ENCODE measurements around the gene OTUD3. TPM values are rescaled to one million over a fixed set of nuclear protein-coding genes. Genes with fewer than 3 reads are reported as not detected.

OTUD3 gene
- total and polyA plus RNA-seq, 9 of the 15 experiments (the other 6 are each of a cell fraction or from before 2014, with no cell fraction given), result 2.0 to 16.6 (median 11.0) TPM

DNA sequence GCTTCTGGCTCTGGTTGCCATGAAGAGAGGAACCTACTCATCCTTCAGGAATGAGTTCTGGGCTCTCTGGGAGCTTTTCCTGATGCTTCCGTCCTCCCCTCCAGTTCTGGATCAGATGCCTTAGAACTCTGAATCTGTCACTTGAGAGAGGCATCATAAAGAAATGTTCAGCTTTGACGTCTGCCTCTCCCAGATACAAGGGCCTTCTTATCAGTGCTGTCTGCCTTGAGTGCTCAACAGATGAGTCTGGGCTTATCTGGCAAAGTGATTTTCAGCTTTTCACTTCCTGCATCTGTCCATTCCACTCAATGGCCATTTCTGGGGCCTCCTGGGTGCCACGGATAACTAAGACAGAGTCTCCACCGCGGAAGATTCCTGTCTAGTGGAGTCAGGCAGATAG lies 12.3 kb upstream of the OTUD3 start (continued):
- TF ChIP-seq, protein P1, sequence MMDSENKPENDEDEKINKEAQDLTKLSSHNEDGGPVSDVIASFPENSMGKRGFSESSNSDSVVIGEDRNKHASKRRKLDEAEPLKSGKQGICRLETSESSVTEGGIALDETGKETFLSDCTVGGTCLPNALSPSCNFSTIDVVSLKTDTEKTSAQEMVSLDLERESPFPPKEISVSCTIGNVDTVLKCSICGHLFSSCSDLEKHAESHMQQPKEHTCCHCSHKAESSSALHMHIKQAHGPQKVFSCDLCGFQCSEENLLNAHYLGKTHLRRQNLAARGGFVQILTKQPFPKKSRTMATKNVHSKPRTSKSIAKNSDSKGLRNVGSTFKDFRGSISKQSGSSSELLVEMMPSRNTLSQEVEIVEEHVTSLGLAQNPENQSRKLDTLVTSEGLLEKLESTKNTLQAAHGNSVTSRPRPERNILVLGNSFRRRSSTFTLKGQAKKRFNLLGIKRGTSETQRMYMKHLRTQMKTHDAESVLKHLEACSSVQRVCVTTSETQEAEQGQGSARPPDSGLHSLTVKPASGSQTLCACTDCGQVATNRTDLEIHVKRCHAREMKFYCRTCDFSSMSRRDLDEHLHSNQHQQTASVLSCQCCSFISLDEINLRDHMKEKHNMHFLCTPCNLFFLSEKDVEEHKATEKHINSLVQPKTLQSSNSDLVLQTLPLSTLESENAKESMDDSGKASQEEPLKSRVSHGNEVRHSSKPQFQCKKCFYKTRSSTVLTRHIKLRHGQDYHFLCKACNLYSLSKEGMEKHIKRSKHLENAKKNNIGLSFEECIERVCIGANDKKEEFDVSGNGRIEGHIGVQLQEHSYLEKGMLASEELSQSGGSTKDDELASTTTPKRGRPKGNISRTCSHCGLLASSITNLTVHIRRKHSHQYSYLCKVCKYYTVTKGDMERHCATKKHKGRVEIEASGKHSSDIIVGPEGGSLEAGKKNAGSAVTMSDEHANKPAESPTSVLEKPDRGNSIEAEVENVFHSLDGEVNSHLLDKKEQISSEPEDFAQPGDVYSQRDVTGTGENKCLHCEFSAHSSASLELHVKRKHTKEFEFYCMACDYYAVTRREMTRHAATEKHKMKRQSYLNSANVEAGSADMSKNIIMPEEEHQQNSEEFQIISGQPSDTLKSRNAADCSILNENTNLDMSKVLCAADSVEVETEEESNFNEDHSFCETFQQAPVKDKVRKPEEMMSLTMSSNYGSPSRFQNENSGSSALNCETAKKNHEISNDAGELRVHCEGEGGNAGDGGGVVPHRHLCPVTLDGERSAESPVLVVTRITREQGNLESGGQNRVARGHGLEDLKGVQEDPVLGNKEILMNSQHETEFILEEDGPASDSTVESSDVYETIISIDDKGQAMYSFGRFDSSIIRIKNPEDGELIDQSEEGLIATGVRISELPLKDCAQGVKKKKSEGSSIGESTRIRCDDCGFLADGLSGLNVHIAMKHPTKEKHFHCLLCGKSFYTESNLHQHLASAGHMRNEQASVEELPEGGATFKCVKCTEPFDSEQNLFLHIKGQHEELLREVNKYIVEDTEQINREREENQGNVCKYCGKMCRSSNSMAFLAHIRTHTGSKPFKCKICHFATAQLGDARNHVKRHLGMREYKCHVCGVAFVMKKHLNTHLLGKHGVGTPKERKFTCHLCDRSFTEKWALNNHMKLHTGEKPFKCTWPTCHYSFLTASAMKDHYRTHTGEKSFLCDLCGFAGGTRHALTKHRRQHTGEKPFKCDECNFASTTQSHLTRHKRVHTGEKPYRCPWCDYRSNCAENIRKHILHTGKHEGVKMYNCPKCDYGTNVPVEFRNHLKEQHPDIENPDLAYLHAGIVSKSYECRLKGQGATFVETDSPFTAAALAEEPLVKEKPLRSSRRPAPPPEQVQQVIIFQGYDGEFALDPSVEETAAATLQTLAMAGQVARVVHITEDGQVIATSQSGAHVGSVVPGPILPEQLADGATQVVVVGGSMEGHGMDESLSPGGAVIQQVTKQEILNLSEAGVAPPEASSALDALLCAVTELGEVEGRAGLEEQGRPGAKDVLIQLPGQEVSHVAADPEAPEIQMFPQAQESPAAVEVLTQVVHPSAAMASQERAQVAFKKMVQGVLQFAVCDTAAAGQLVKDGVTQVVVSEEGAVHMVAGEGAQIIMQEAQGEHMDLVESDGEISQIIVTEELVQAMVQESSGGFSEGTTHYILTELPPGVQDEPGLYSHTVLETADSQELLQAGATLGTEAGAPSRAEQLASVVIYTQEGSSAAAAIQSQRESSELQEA (IDR thresholded peaks at IDR 0.05; ENCODE audit: low read depth), result no peak
- TF ChIP-seq ZNF124 (CRISPR knock-in tag; IDR thresholded peaks at IDR 0.05), result no peak
- TF ChIP-seq SMAD1 (IDR thresholded peaks at IDR 0.05; ENCODE audit: low read depth, low read length, partially characterized antibody), result peak; percentile 88
- TF ChIP-seq SMARCA5 (IDR thresholded peaks at IDR 0.05), result no peak
- TF ChIP-seq, protein P2, sequence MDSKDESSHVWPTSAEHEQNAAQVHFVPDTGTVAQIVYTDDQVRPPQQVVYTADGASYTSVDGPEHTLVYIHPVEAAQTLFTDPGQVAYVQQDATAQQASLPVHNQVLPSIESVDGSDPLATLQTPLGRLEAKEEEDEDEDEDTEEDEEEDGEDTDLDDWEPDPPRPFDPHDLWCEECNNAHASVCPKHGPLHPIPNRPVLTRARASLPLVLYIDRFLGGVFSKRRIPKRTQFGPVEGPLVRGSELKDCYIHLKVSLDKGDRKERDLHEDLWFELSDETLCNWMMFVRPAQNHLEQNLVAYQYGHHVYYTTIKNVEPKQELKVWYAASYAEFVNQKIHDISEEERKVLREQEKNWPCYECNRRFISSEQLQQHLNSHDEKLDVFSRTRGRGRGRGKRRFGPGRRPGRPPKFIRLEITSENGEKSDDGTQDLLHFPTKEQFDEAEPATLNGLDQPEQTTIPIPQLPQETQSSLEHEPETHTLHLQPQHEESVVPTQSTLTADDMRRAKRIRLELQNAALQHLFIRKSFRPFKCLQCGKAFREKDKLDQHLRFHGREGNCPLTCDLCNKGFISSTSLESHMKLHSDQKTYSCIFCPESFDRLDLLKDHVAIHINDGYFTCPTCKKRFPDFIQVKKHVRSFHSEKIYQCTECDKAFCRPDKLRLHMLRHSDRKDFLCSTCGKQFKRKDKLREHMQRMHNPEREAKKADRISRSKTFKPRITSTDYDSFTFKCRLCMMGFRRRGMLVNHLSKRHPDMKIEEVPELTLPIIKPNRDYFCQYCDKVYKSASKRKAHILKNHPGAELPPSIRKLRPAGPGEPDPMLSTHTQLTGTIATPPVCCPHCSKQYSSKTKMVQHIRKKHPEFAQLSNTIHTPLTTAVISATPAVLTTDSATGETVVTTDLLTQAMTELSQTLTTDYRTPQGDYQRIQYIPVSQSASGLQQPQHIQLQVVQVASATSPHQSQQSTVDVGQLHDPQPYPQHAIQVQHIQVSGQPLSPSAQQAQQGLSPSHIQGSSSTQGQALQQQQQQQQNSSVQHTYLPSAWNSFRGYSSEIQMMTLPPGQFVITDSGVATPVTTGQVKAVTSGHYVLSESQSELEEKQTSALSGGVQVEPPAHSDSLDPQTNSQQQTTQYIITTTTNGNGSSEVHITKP (IDR thresholded peaks at IDR 0.05; ENCODE audit: partially characterized antibody), result no peak
- TF ChIP-seq ZNF24 (IDR thresholded peaks at IDR 0.05), result peak; percentile 73
- TF ChIP-seq, protein P3, sequence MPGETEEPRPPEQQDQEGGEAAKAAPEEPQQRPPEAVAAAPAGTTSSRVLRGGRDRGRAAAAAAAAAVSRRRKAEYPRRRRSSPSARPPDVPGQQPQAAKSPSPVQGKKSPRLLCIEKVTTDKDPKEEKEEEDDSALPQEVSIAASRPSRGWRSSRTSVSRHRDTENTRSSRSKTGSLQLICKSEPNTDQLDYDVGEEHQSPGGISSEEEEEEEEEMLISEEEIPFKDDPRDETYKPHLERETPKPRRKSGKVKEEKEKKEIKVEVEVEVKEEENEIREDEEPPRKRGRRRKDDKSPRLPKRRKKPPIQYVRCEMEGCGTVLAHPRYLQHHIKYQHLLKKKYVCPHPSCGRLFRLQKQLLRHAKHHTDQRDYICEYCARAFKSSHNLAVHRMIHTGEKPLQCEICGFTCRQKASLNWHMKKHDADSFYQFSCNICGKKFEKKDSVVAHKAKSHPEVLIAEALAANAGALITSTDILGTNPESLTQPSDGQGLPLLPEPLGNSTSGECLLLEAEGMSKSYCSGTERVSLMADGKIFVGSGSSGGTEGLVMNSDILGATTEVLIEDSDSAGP (CRISPR knock-in tag; IDR thresholded peaks at IDR 0.05), result no peak
- TF ChIP-seq SREBF1 (IDR thresholded peaks at IDR 0.05; ENCODE audit: borderline replicate concordance, low read depth, low read length), result no peak
- peak; percentile 100 for TF ChIP-seq POLR2AphosphoS5 (IDR thresholded peaks at IDR 0.05; ENCODE audit: control insufficient read depth, insufficient read depth, low read depth, low read length)
- no peak for TF ChIP-seq KLF13 (tag; IDR thresholded peaks at IDR 0.05; ENCODE audit: borderline replicate concordance, low read depth)
- peak; percentile 95 for TF ChIP-seq RUNX1 (IDR thresholded peaks at IDR 0.05; ENCODE audit: low read depth)
- TF ChIP-seq NR2C1 (IDR thresholded peaks at IDR 0.05), result no peak
- TF ChIP-seq NR2C1 (tag; IDR thresholded peaks at IDR 0.05), result peak; percentile 76
- TF ChIP-seq MCM2 (IDR thresholded peaks at IDR 0.05; ENCODE audit: low read depth), result no peak
- TF ChIP-seq MYBL2 (IDR thresholded peaks at IDR 0.05; ENCODE audit: low read depth), result no peak
- TF ChIP-seq MYBL2 (CRISPR knock-in tag; IDR thresholded peaks at IDR 0.05; ENCODE audit: borderline replicate concordance), result no peak
- TF ChIP-seq NCOR1 (IDR thresholded peaks at IDR 0.05), result peak; percentile 99
